Smooth muscle cell (in vitro differentiated cells): ENCODE results near the gene DNM3. TPM values are rescaled to one million over a fixed set of nuclear protein-coding genes. Genes with fewer than 3 reads are reported as not detected.

ENCODE experiments used
- DNase-seq: peaks from one replicate; lab custom pipeline; 2025; ENCODE audit not compliant: unreplicated experiment; lab: John Stamatoyannopoulos, UW
- H2AFZ ChIP-seq: fragments of 200-600 bp; sonication (generic); 2 replicates; pipeline ENCODE4 v1.6.0; 2016; ENCODE audit warnings: antibody characterized with exemption, low read depth, mild to moderate bottlenecking
- H3F3A ChIP-seq: fragments of 200-600 bp; sonication (generic); 2 replicates; pipeline ENCODE4 v1.6.0; 2017; ENCODE audit warnings: antibody characterized with exemption, low read depth
- H3K27ac ChIP-seq: fragments of 200-600 bp; sonication (generic); 2 replicates; pipeline ENCODE4 v1.5.1; 2016; ENCODE audit warnings: low read depth, mild to moderate bottlenecking
- H3K27me3 ChIP-seq: fragments of 200-600 bp; sonication (generic); 2 replicates; pipeline ENCODE4 v1.6.1; 2016; ENCODE audit warnings: low read depth, mild to moderate bottlenecking
- H3K36me3 ChIP-seq: fragments of 200-600 bp; sonication (generic); 2 replicates; pipeline ENCODE4 v1.5.1; 2016; ENCODE audit warnings: low read depth
- H3K4me1 ChIP-seq: fragments of 200-600 bp; sonication (generic); 2 replicates; pipeline ENCODE4 v1.5.1; 2016; ENCODE audit warnings: low read depth
- H3K4me2 ChIP-seq: fragments of 200-600 bp; sonication (generic); 2 replicates; pipeline ENCODE4 v1.6.0; 2016; ENCODE audit warnings: mild to moderate bottlenecking
- H3K4me3 ChIP-seq: fragments of 200-600 bp; sonication (generic); 2 replicates; pipeline ENCODE4 v1.5.1; 2016; ENCODE audit warnings: mild to moderate bottlenecking
- H3K79me2 ChIP-seq: fragments of 200-600 bp; sonication (generic); 2 replicates; pipeline ENCODE4 v1.6.0; 2016; ENCODE audit warnings: low read depth, mild to moderate bottlenecking
- H3K9ac ChIP-seq: fragments of 200-600 bp; sonication (generic); 2 replicates; pipeline ENCODE4 v1.6.0; 2016; ENCODE audit warnings: low read depth
- H3K9me3 ChIP-seq: fragments of 200-600 bp; sonication (generic); replicated peaks from 2 replicates; pipeline ENCODE4 v1.5.1; 2016; ENCODE audit warnings: low read depth
- H4K20me1 ChIP-seq: fragments of 200-600 bp; sonication (generic); 2 replicates; pipeline ENCODE4 v1.6.0; 2016; ENCODE audit warnings: low read depth
- WGBS: methylation state at CpG from one replicate; pipeline ENCODE4 v1.1.7; 2016; ENCODE audit warnings: low lambda C conversion rate; 5-methylcytosine and 5-hydroxymethylcytosine counted together
- polyA plus RNA-seq: library from polyadenylated mRNA; unstranded; fragments of >200 nt; fragmentation: Nextera tagmentation; extraction: Ambion mirVana; gene quantifications from 2 replicates; pipeline ENCODE4 v1.2.1, GENCODE V29; 2016
- total RNA-seq: library from RNA; depleted of rRNA; stranded (reverse); fragments of >200 nt; gene quantifications from 2 replicates; pipeline ENCODE4 v1.2.3, GENCODE V29; 2014
- TF ChIP-seq, protein P1 (sequence below): fragments of 200-600 bp; sonication (generic); IDR thresholded peaks from 2 replicates; pipeline ENCODE4 v1.5.1; 2017; ENCODE audit warnings: borderline replicate concordance, mild to moderate bottlenecking, antibody characterized with exemption; ENCODE audit not compliant: insufficient read depth, poor library complexity, severe bottlenecking

Gene DNM3
- total and polyA plus RNA-seq, 2 experiments from 2014 or later, result 1.7 to 3.0 TPM

DNA sequence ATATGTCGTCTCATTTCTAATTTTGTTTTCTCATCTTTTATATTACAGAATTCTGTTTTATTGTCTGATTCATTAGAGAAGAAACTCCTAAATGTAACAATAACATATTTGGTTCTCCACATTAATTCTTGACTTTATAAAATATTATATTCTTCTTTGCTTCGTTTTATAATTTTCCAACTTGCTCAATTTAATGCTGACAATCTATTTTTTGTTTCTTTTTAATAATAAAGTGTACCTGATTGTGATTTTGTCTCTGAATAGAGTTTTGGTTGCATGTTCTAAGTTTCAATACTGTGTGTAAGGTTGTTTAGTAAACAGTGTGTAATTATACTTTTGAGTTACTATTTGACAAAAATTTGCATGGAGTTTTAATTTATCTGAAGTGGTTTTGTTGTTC lies 448.1 kb downstream of the DNM3 start:
- Histone ChIP-seq H3K27me3 (no peaks in the 10 kb centered on the region), H3K79me2 (no peaks in the 10 kb centered on the region), H3F3A (peaks cover 46% of the 10 kb centered on the region), H3K9me3 (no peaks in the 10 kb centered on the region), H3K9ac (no peak overlapping the region), H4K20me1 (no peaks in the 10 kb centered on the region), H2AFZ (no peak overlapping the region), H3K4me3 (no peak overlapping the region), H3K27ac (peak overlapping the region; percentile 80), H3K4me1 (peaks cover 11% of the 10 kb centered on the region), H3K4me2 (peak overlapping the region; percentile 15), H3K36me3 (no peaks in the 10 kb centered on the region)
- TF ChIP-seq, protein P1, sequence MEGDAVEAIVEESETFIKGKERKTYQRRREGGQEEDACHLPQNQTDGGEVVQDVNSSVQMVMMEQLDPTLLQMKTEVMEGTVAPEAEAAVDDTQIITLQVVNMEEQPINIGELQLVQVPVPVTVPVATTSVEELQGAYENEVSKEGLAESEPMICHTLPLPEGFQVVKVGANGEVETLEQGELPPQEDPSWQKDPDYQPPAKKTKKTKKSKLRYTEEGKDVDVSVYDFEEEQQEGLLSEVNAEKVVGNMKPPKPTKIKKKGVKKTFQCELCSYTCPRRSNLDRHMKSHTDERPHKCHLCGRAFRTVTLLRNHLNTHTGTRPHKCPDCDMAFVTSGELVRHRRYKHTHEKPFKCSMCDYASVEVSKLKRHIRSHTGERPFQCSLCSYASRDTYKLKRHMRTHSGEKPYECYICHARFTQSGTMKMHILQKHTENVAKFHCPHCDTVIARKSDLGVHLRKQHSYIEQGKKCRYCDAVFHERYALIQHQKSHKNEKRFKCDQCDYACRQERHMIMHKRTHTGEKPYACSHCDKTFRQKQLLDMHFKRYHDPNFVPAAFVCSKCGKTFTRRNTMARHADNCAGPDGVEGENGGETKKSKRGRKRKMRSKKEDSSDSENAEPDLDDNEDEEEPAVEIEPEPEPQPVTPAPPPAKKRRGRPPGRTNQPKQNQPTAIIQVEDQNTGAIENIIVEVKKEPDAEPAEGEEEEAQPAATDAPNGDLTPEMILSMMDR, result no peak
- no peak for DNase-seq
- 95% methylated on average over 2 of the region's 2 CpGs for WGBS

DNA sequence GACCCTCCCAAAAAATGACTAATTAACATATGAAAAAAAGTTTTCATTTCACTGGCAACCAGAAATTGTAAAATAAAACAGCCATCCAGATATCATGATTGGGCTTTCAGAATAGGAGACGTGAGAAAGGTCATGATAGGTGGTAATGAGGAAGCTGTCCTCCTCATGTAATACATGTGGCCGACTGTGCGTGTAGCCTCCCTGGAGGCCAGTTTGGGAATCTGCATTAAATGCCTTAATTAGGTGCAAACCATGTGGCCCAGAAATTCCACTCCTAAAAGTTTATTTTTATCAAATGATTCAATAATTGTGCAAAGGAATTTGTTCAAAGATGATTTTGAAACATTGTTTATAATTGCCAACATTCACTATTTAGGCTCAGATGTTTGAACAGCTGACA lies 451.5 kb downstream of the DNM3 start:
- no peaks in the 10 kb centered on the region for H3K79me2 ChIP-seq
- WGBS, result 74% methylated on average over 3 of the region's 3 CpGs

DNA sequence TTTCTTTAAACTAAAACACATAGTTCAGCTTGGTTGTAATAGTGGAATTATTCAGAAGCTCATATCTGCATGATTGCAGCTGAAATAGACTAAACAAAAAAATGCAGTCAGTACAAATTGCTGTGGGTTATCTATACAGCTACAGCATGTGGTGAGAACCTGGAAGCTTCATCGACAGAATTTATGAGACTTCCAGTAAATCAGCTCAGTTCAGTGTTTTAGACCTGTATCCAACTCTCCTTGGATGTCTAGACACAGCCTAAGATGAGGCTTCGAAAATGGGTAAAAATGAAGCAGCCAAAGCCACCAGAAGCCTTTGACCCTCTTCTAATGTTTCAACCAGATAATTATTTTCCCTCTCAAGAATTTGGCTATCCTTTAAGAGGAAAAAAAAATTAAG lies 452.1 kb downstream of the DNM3 start:
- Histone ChIP-seq H3K4me3 (no peak overlapping the region), H3K4me2 (peak overlapping the region; percentile 42), H3K9me3 (no peaks in the 10 kb centered on the region), H3K4me1 (peaks cover 4% of the 10 kb centered on the region), H3F3A (peaks cover 24% of the 10 kb centered on the region), H3K27me3 (no peaks in the 10 kb centered on the region), H4K20me1 (no peaks in the 10 kb centered on the region), H3K9ac (peak overlapping the region; percentile 8), H3K27ac (peak overlapping the region; percentile 84), H3K36me3 (no peaks in the 10 kb centered on the region), H2AFZ (peak overlapping the region; percentile 1), H3K79me2 (no peaks in the 10 kb centered on the region)
- no peak for DNase-seq
- WGBS, result 21% methylated on average over 2 of the region's 2 CpGs
- TF ChIP-seq, protein P1, result no peak

More for the DNA sequence above, 451.5 kb downstream of the DNM3 start:
- H3K27me3 ChIP-seq, result no peaks in the 10 kb centered on the region
- no peaks in the 10 kb centered on the region for H3K36me3 ChIP-seq
- no peak overlapping the region for H3K4me3 ChIP-seq
- peak overlapping the region; percentile 42 for H3K4me2 ChIP-seq
- H3K27ac ChIP-seq, result peak overlapping the region; percentile 84
- DNase-seq, result no peak
- H3K9ac ChIP-seq, result peak overlapping the region; percentile 8
- H4K20me1 ChIP-seq, result no peaks in the 10 kb centered on the region
- peaks cover 28% of the 10 kb centered on the region for H3F3A ChIP-seq
- H2AFZ ChIP-seq, result peak overlapping the region; percentile 4
- no peaks in the 10 kb centered on the region for H3K9me3 ChIP-seq
- H3K4me1 ChIP-seq, result peaks cover 4% of the 10 kb centered on the region
- TF ChIP-seq, protein P1, result peak; percentile 5

DNA sequence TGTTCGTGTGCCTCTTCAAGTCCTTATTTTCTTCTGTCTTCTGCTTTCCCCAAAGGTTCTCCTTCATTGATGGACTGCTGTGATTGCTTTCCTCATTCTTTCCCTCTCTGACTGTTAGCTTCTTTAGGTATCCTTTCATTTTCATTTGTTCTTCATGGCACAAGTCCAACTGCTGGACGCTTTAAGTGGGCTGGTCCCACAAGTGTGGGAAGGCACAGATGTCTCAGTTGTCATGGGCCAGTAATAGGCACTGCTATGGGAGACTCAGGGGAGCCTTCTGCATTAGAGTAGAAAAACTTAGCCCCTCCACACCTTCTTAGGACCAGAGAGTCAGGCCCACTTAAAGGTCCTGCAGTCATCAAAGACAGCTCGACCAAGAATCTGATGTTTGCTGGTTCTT lies 456.8 kb downstream of the DNM3 start:
- H2AFZ ChIP-seq, result peak overlapping the region; percentile 29
- no peaks in the 10 kb centered on the region for H3K9me3 ChIP-seq
- peaks cover 10% of the 10 kb centered on the region for H3F3A ChIP-seq
- H3K4me1 ChIP-seq, result no peaks in the 10 kb centered on the region
- TF ChIP-seq, protein P1, result no peak
- H3K4me3 ChIP-seq, result no peak overlapping the region
- no peak for DNase-seq
- no peak overlapping the region for H3K27ac ChIP-seq
- no peak overlapping the region for H3K9ac ChIP-seq
- H3K27me3 ChIP-seq, result no peaks in the 10 kb centered on the region
- no peaks in the 10 kb centered on the region for H3K36me3 ChIP-seq
- H4K20me1 ChIP-seq, result no peaks in the 10 kb centered on the region
- peak overlapping the region; percentile 66 for H3K4me2 ChIP-seq
- 71% methylated on average over 3 of the region's 3 CpGs for WGBS
- no peaks in the 10 kb centered on the region for H3K79me2 ChIP-seq
